CD4-positive, alpha-beta T cell (primary cell): ENCODE measurements around the gene TMEM183A. TPM values are rescaled to one million over a fixed set of nuclear protein-coding genes. Genes with fewer than 3 reads are reported as not detected.

ENCODE experiments used
- ATAC-seq: fragments of 200-7000 bp; cut with Tn5 transposase; one replicate; pipeline ENCODE4 v1.10.0; 2022; ENCODE audit warnings: mild to moderate bottlenecking; ENCODE audit not compliant: poor library complexity
- CTCF ChIA-PET: fragments of 350-600 bp; sonication (Branson Sonifier 250); formaldehyde crosslinking; loops from one replicate; lab custom pipeline; 2021; ENCODE audit warnings: antibody characterized with exemption, inconsistent platforms; lab: Charles Lee
- POLR2A ChIA-PET: fragments of 350-600 bp; sonication (Branson Sonifier 250); formaldehyde crosslinking; loops from one replicate; lab custom pipeline; 2021; ENCODE audit warnings: antibody characterized with exemption, inconsistent platforms; lab: Charles Lee
- DNase-seq, 14 experiments: peaks; one replicate each; pipeline ENCODE4 v3.0.0-alpha.2; 2013 to 2020; ENCODE audit warnings: mixed read lengths in 2 of 14
- H3K27ac ChIP-seq, 2 donors: one replicate each; pipeline versions ENCODE4 v1.5.1 to v1.7.0; 2013; ENCODE audit warnings: low read length in 2 of 2, low read depth in 1 of 2, mild to moderate bottlenecking in 1 of 2
- H3K27me3 ChIP-seq, 2 experiments: 1 replicate in 1 of 2; 2 replicates in 1 of 2; pipeline versions ENCODE4 v1.6.1 to v1.7.0; 2013; ENCODE audit warnings: low read length in 2 of 2, control low read depth in 1 of 2, mild to moderate bottlenecking in 1 of 2, moderate library complexity in 1 of 2; ENCODE audit not compliant: insufficient read depth in 2 of 2, control insufficient read depth in 1 of 2
- H3K36me3 ChIP-seq: one replicate; pipeline ENCODE4 v1.6.1; 2013; ENCODE audit warnings: low read length, control low read depth; ENCODE audit not compliant: insufficient read depth
- H3K4me1 ChIP-seq: one replicate; pipeline ENCODE4 v1.6.1; 2013; ENCODE audit warnings: low read length, control low read depth; ENCODE audit not compliant: insufficient read depth
- H3K4me3 ChIP-seq: one replicate; pipeline ENCODE4 v1.5.1; 2013; ENCODE audit warnings: mild to moderate bottlenecking, low read length, moderate library complexity
- H3K9me3 ChIP-seq, 2 experiments: 1 replicate in 1 of 2; 2 replicates in 1 of 2; pipeline versions ENCODE4 v1.6.1 to v1.7.0; 2013; ENCODE audit warnings: low read length in 2 of 2, mild to moderate bottlenecking in 2 of 2, control low read depth in 1 of 2, moderate library complexity in 1 of 2; ENCODE audit not compliant: control insufficient read depth in 1 of 2, insufficient read depth in 1 of 2
- H3K27ac Mint-ChIP-seq: one replicate; pipeline ENCODE4 v1.8.0; 2020; ENCODE audit warnings: mixed read lengths
- H3K27me3 Mint-ChIP-seq: one replicate; pipeline ENCODE4 v1.8.0; 2021; ENCODE audit warnings: mixed read lengths
- H3K36me3 Mint-ChIP-seq: one replicate; pipeline ENCODE4 v1.8.0; 2021; ENCODE audit warnings: low read depth, mixed read lengths
- H3K4me1 Mint-ChIP-seq: one replicate; pipeline ENCODE4 v1.8.0; 2021; ENCODE audit warnings: low read depth, mixed read lengths
- H3K4me3 Mint-ChIP-seq: one replicate; pipeline ENCODE4 v1.8.0; 2020; ENCODE audit warnings: mild to moderate bottlenecking, mixed read lengths
- H3K9me3 Mint-ChIP-seq: one replicate; pipeline ENCODE4 v1.8.0; 2020; ENCODE audit warnings: mixed read lengths
- CTCF ChIP-seq: fragments of 200-600 bp; IDR thresholded peaks from one replicate; pipeline ENCODE4 v1.8.0; 2022; ENCODE audit warnings: antibody characterized with exemption, mild to moderate bottlenecking
- intact Hi-C, 2 experiments: fragments of 100-400 bp; cut with DNase I in 1 of 2; cut with micrococcal nuclease in 1 of 2; formaldehyde crosslinking; loops; one replicate each; pipeline versions ENCODE4 v1.15.1 to v1.9.0; 2023 to 2025; cut with DNase I, micrococcal nuclease
- total RNA-seq, 174 experiments: library from RNA in 2 of 174; stranded (reverse) in 2 of 174; gene quantifications; one replicate each; pipeline ENCODE4 v1.2.3 and lab custom pipeline; 2021 to 2026

The TMEM183A gene
- total RNA-seq, 2 experiments from 2014 or later, result 187 to 194 TPM

- Mint-ChIP-seq H3K27ac (no peak overlapping the region), H3K4me1 (no peaks in the 10 kb centered on the region), H3K27me3 (no peaks in the 10 kb centered on the region), H3K9me3 (no peaks in the 10 kb centered on the region), H3K36me3 (no peaks in the 10 kb centered on the region), H3K4me3 (no peak overlapping the region)
- DNase-seq (no peak), ATAC-seq (no peak)
- peaks cover 0 to 4% of the 10 kb centered on the region in 2 experiments for H3K27me3 ChIP-seq
- ChIA-PET CTCF (interaction anchor here (1.8 kb wide), 1 partner anchor 15 kb away, joined by 3 read pairs; no protein-coding TSS in a partner anchor), POLR2A (no interaction called here)
- H3K36me3 ChIP-seq, result no peaks in the 10 kb centered on the region
- intact Hi-C loops, result no loop called here
- H3K4me1 ChIP-seq, result peaks cover 2% of the 10 kb centered on the region
- H3K27ac ChIP-seq, result no peak overlapping the region
- no peaks in the 10 kb centered on the region for H3K9me3 ChIP-seq
- TF ChIP-seq CTCF, result no peak
- no peak overlapping the region for H3K4me3 ChIP-seq
Measured at GRCh38 chr1:203054184-203054583, 47.0 kb downstream of the TMEM183A start.

GRCh38 chr1:203054642-203055041 is 47.5 kb downstream of the TMEM183A start:
- TF ChIP-seq CTCF, result no peak

GRCh38 chr1:203055161-203055799 is 48.1 kb downstream of the TMEM183A start:
- intact Hi-C loops, result no loop called here
- Histone ChIP-seq H3K4me3 (no peak overlapping the region), H3K36me3 (no peaks in the 10 kb centered on the region), H3K27ac (no peak overlapping the region), H3K27me3 (peaks cover 0 to 4% of the 10 kb centered on the region in 2 experiments), H3K4me1 (peaks cover 2% of the 10 kb centered on the region), H3K9me3 (no peaks in the 10 kb centered on the region)
- no peak overlapping the region for H3K4me3 Mint-ChIP-seq
- no peaks in the 10 kb centered on the region for H3K36me3 Mint-ChIP-seq
- H3K27ac Mint-ChIP-seq, result no peak overlapping the region
- no peak for DNase-seq
- no peaks in the 10 kb centered on the region for H3K9me3 Mint-ChIP-seq
- no peaks in the 10 kb centered on the region for H3K27me3 Mint-ChIP-seq
- CTCF ChIA-PET, result interaction anchor here (1.8 kb wide), 1 partner anchor 16 kb away, joined by 3 read pairs; no protein-coding TSS in a partner anchor
- POLR2A ChIA-PET, result no interaction called here
- no peak for ATAC-seq
- H3K4me1 Mint-ChIP-seq, result no peaks in the 10 kb centered on the region
- TF ChIP-seq CTCF, result no peak

More at GRCh38 chr1:203054642-203055041, 47.5 kb downstream of the TMEM183A start:
- no peaks in the 10 kb centered on the region for H3K36me3 Mint-ChIP-seq
- no peaks in the 10 kb centered on the region for H3K27me3 Mint-ChIP-seq
- ChIA-PET POLR2A (no interaction called here), CTCF (interaction anchor here (1.8 kb wide), 1 partner anchor 15 kb away, joined by 3 read pairs; no protein-coding TSS in a partner anchor)
- H3K9me3 Mint-ChIP-seq, result no peaks in the 10 kb centered on the region
- H3K27me3 ChIP-seq, result peaks cover 0 to 4% of the 10 kb centered on the region in 2 experiments
- H3K4me3 ChIP-seq, result no peak overlapping the region
- intact Hi-C loops, result no loop called here
- H3K36me3 ChIP-seq, result no peaks in the 10 kb centered on the region
- no peaks in the 10 kb centered on the region for H3K4me1 Mint-ChIP-seq
- no peaks in the 10 kb centered on the region for H3K9me3 ChIP-seq
- H3K4me3 Mint-ChIP-seq, result no peak overlapping the region
- H3K27ac Mint-ChIP-seq, result no peak overlapping the region
- H3K4me1 ChIP-seq, result peaks cover 2% of the 10 kb centered on the region
- no peak for ATAC-seq
- H3K27ac ChIP-seq, result no peak overlapping the region
- DNase-seq, result no peak
